H1 (cell line): ENCODE results near the gene SPATA7. TPM values are rescaled to one million over a fixed set of nuclear protein-coding genes. Genes with fewer than 3 reads are reported as not detected.

Experiments used
- CTCF ChIA-PET: fragments of 300-600 bp; sonication (Branson Sonifier 250); formaldehyde crosslinking; loops from one replicate; lab custom pipeline; 2021; ENCODE audit not compliant: partially characterized antibody; lab: Charles Lee
- POLR2A ChIA-PET: fragments of 300-600 bp; sonication (Branson Sonifier 250); formaldehyde crosslinking; loops from one replicate; lab custom pipeline; 2021; ENCODE audit warnings: inconsistent platforms; ENCODE audit not compliant: partially characterized antibody; lab: Charles Lee
- DNase-seq, 2 experiments: peaks; one replicate each; pipeline versions ENCODE4 v3.0.0 to v3.0.0-alpha.2; 2010 to 2022; ENCODE audit warnings: low spot score in 2 of 2, low read depth in 1 of 2, mixed read lengths in 1 of 2
- FAIRE-seq: peaks from 2 replicates; lab custom pipeline; 2011; peaks lifted over from hg19 to GRCh38; lab: Jason Lieb, UNC
- H2AFZ ChIP-seq: 2 replicates; pipeline ENCODE4 v1.8.1; 2012; ENCODE audit warnings: low read length, inconsistent platforms
- H2AK5ac ChIP-seq: 2 replicates; pipeline ENCODE4 v1.6.1; 2013; ENCODE audit warnings: low read depth, low read length
- H2BK120ac ChIP-seq: replicated peaks from 2 replicates; pipeline ENCODE3; 2013; ENCODE audit warnings: low read depth, low read length, inconsistent platforms
- H2BK12ac ChIP-seq: 2 replicates; pipeline ENCODE4 v1.6.1; 2013; ENCODE audit warnings: low read depth, low read length
- H2BK15ac ChIP-seq: 2 replicates; pipeline ENCODE4 v1.6.1; 2013; ENCODE audit warnings: low read length
- H2BK20ac ChIP-seq: 2 replicates; pipeline ENCODE4 v1.6.1; 2013; ENCODE audit warnings: low read length
- H2BK5ac ChIP-seq: 2 replicates; pipeline ENCODE4 v1.6.1; 2013; ENCODE audit warnings: low read depth, low read length
- H3K14ac ChIP-seq: 2 replicates; pipeline ENCODE4 v1.6.1; 2013; ENCODE audit warnings: inconsistent platforms; ENCODE audit not compliant: insufficient read length
- H3K18ac ChIP-seq: 2 replicates; pipeline ENCODE4 v1.6.1; 2013; ENCODE audit warnings: low read length; ENCODE audit errors: extremely low read depth
- H3K23ac ChIP-seq: 2 replicates; pipeline ENCODE4 v1.6.1; 2013; ENCODE audit warnings: inconsistent platforms; ENCODE audit not compliant: insufficient read length
- H3K23me2 ChIP-seq: 2 replicates; pipeline ENCODE4 v1.6.1; 2013; ENCODE audit warnings: low read depth, low read length
- H3K27ac ChIP-seq: 2 replicates; pipeline ENCODE4 v1.6.1; 2011; ENCODE audit warnings: low read depth, low read length, inconsistent platforms
- H3K27me3 ChIP-seq, 4 experiments: replicated peaks in 1 of 4; 1 replicate in 1 of 4; 2 replicates in 3 of 4; pipeline versions ENCODE4 v1.6.1 to v1.8.1; 2011 to 2013; ENCODE audit warnings: low read length in 3 of 4, mild to moderate bottlenecking in 3 of 4, inconsistent platforms in 2 of 4, mixed read lengths in 2 of 4, moderate library complexity in 1 of 4; ENCODE audit not compliant: control insufficient read depth in 3 of 4, insufficient read depth in 3 of 4; ENCODE audit errors: extremely low read depth in 1 of 4
- H3K36me3 ChIP-seq, 4 experiments: 2 replicates each; pipeline versions ENCODE4 v1.6.1 to v1.8.1; 2011 to 2013; ENCODE audit warnings: mild to moderate bottlenecking in 4 of 4, low read length in 3 of 4, moderate library complexity in 2 of 4, control low read depth in 1 of 4, inconsistent platforms in 1 of 4; ENCODE audit not compliant: insufficient read depth in 4 of 4, control insufficient read depth in 2 of 4
- H3K4ac ChIP-seq: replicated peaks from 2 replicates; pipeline ENCODE3; 2013; ENCODE audit warnings: low read length, low read depth, mixed read lengths, inconsistent platforms; ENCODE audit not compliant: insufficient read length
- H3K4me1 ChIP-seq, 4 experiments: replicated peaks in 1 of 4; 1 replicate in 1 of 4; 2 replicates in 3 of 4; pipeline versions ENCODE4 v1.6.1 to v1.8.1; 2011 to 2013; ENCODE audit warnings: low read length in 3 of 4, inconsistent platforms in 2 of 4, mixed read lengths in 1 of 4; ENCODE audit not compliant: insufficient read depth in 4 of 4, control insufficient read depth in 3 of 4
- H3K4me2 ChIP-seq, 2 experiments: 2 replicates each; pipeline versions ENCODE4 v1.6.1 to v1.8.1; 2011 to 2013; ENCODE audit warnings: low read depth in 2 of 2, low read length in 2 of 2, control low read depth in 1 of 2, inconsistent platforms in 1 of 2, mild to moderate bottlenecking in 1 of 2; ENCODE audit not compliant: insufficient read depth in 1 of 2
- H3K4me3 ChIP-seq, 4 experiments: fragments of 200-600, 300-600 bp in 1 of 4; sonication (generic), shearing (Covaris generic), sonication (Bioruptor Twin) in 1 of 4; 2 replicates each; pipeline versions ENCODE4 v1.5.1 to v1.8.1; 2011 to 2016; ENCODE audit warnings: low read length in 4 of 4, low read depth in 3 of 4, control low read depth in 2 of 4, inconsistent platforms in 2 of 4, mild to moderate bottlenecking in 2 of 4, mixed read lengths in 1 of 4, moderate library complexity in 1 of 4; ENCODE audit not compliant: insufficient read depth in 2 of 4; ENCODE audit errors: extremely low read depth in 1 of 4
- H3K56ac ChIP-seq: replicated peaks from 2 replicates; pipeline ENCODE3; 2013; ENCODE audit warnings: low read depth, mild to moderate bottlenecking, mixed read lengths, low read length, inconsistent platforms; ENCODE audit not compliant: insufficient read length
- H3K79me1 ChIP-seq: 2 replicates; pipeline ENCODE4 v1.6.1; 2013; ENCODE audit warnings: low read depth, low read length, control low read depth
- H3K79me2 ChIP-seq, 2 experiments: 2 replicates each; pipeline versions ENCODE4 v1.6.1 to v1.8.1; 2012 to 2013; ENCODE audit warnings: low read length in 2 of 2, mild to moderate bottlenecking in 2 of 2, inconsistent platforms in 1 of 2; ENCODE audit not compliant: insufficient read depth in 2 of 2, control insufficient read depth in 1 of 2
- H3K9ac ChIP-seq, 4 experiments: replicated peaks in 1 of 4; 1 replicate in 1 of 4; 2 replicates in 3 of 4; pipeline versions ENCODE4 v1.6.1 to v1.8.1; 2011 to 2013; ENCODE audit warnings: low read depth in 3 of 4, low read length in 3 of 4, control low read depth in 2 of 4, mild to moderate bottlenecking in 2 of 4, moderate library complexity in 2 of 4, inconsistent platforms in 1 of 4; ENCODE audit errors: extremely low read depth in 1 of 4
- H3K9me3 ChIP-seq, 2 experiments: 2 replicates each; pipeline versions ENCODE4 v1.6.1 to v1.8.1; 2012 to 2013; ENCODE audit warnings: mild to moderate bottlenecking in 2 of 2, moderate library complexity in 2 of 2, control low read depth in 1 of 2, inconsistent platforms in 1 of 2, low read depth in 1 of 2, low read length in 1 of 2, mixed read lengths in 1 of 2; ENCODE audit not compliant: insufficient read depth in 2 of 2
- H4K20me1 ChIP-seq, 2 experiments: replicated peaks in 1 of 2; 2 replicates each; pipeline versions ENCODE3 to v1.8.1; 2011 to 2013; ENCODE audit warnings: inconsistent platforms in 2 of 2, low read length in 2 of 2, mild to moderate bottlenecking in 1 of 2; ENCODE audit not compliant: insufficient read depth in 2 of 2, control insufficient read depth in 1 of 2
- H4K5ac ChIP-seq: 2 replicates; pipeline ENCODE4 v1.6.1; 2013; ENCODE audit warnings: low read length, low read depth, mixed read lengths, inconsistent platforms; ENCODE audit not compliant: insufficient read length
- H4K8ac ChIP-seq: 2 replicates; pipeline ENCODE4 v1.8.0; 2013; ENCODE audit warnings: mild to moderate bottlenecking, moderate library complexity, low read length, inconsistent platforms; ENCODE audit not compliant: insufficient read depth; ENCODE audit errors: extremely low read depth
- H4K91ac ChIP-seq: replicated peaks from 2 replicates; pipeline ENCODE3; 2013; ENCODE audit warnings: low read length, mixed read lengths, inconsistent platforms; ENCODE audit not compliant: insufficient read length
- EGR1 ChIP-seq: IDR thresholded peaks from 2 replicates; pipeline ENCODE4 v1.6.1; 2011; ENCODE audit warnings: low read depth, low read length, borderline replicate concordance
- WGBS, 2 experiments: shearing (Covaris generic) in 1 of 2; methylation state at CpG; one replicate each; pipeline versions ENCODE4 v1.1.6 to v1.1.7; 2013 to 2015; ENCODE audit warnings: low lambda C conversion rate in 2 of 2, mixed read lengths in 2 of 2, inconsistent platforms in 1 of 2, low coverage in 1 of 2, missing lambda C conversion rate in 1 of 2; ENCODE audit not compliant: insufficient replicate concordance in 2 of 2, insufficient coverage in 1 of 2, insufficient read length in 1 of 2; ENCODE audit errors: extremely low coverage in 1 of 2, missing lambda C conversion rate in 1 of 2; 5-methylcytosine and 5-hydroxymethylcytosine counted together
- polyA plus RNA-seq, 7 experiments: library from polyadenylated mRNA; depleted of rRNA in 3 of 7; stranded (reverse) in 5 of 7; unstranded in 2 of 7; fragments of >200 nt in 5 of 7; fragments of 200-250 nt in 2 of 7; gene quantifications; 1 replicate in 5 of 7; 2 replicates in 1 of 7; 4 replicates in 1 of 7; pipeline versions ENCODE4 v1.2.1 to v1.2.3, GENCODE V29; 2011 to 2013; ENCODE audit warnings: missing spikeins in 2 of 7, mixed read lengths in 2 of 7
- total RNA-seq: library from RNA; stranded (reverse); fragmentation: NEBNext Ultra II Directional; extraction: Animal tissue kit (Norgen Biotek cat#: 25700); gene quantifications from 2 replicates; pipeline ENCODE4 v1.2.1, GENCODE V29; 2021
- TF ChIP-seq, protein P1 (sequence below): IDR thresholded peaks from 2 replicates; pipeline ENCODE4 v1.6.1; 2012; ENCODE audit warnings: inconsistent platforms

Gene SPATA7
- total and polyA plus RNA-seq, 2 of the 8 experiments (the other 6 are each of a cell fraction or from before 2014, with no cell fraction given), result 3.8 to 6.7 TPM

DNA sequence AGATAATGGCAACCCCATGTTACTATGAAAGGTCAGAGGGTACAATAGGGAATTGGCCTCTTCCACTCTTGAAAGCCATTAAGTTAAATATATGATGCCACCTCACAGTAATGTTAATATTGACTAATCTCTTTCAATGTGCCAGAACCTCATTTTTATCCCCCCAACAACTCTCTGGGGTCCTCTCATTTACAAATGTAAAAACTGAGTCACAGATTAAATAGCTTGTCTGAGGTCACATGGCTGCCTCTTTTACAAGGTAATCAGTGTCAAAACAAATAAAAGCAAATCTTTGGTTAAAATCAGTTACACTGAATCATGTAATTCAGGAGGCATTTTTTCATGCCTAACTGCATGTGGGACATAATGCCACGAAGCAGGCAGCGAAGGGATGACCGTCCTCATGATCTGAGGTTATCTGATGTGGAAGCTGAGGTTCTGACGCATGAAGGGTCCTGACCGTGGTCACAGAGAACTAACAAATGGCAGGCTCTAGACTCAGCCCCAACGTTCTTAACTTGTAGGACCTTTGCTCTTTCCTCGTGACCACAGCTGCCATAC lies 90.8 kb downstream of the SPATA7 start:
- no peak overlapping the region for H3K56ac ChIP-seq
- no peaks in the 10 kb centered on the region for H3K27me3 ChIP-seq
- H3K79me1 ChIP-seq, result no peaks in the 10 kb centered on the region
- no peak overlapping the region for H3K4me2 ChIP-seq
- H2BK20ac ChIP-seq, result no peak overlapping the region
- H4K5ac ChIP-seq, result no peak overlapping the region
- H2AFZ ChIP-seq, result no peak overlapping the region
- H3K4me1 ChIP-seq, result no peaks in the 10 kb centered on the region
- 0 out of 4 replicates have a peak, but pooled peaks cover 0 to 2% of the 10 kb centered on the region in 2 experiments for H3K79me2 ChIP-seq
- H3K27ac ChIP-seq, result no peak overlapping the region
- H4K20me1 ChIP-seq, result no peaks in the 10 kb centered on the region
- no peak overlapping the region for H3K9ac ChIP-seq
- H3K23me2 ChIP-seq, result no peaks in the 10 kb centered on the region
- H2BK15ac ChIP-seq, result no peak overlapping the region
- peaks cover 2 to 32% (median 14%) of the 10 kb centered on the region in 4 experiments; a peak in 7 of 8 replicates for H3K36me3 ChIP-seq
- H4K8ac ChIP-seq, result no peak overlapping the region; the same call in 1 of the 2 replicates
- H3K23ac ChIP-seq, result no peak overlapping the region
- H3K4me3 ChIP-seq, result no peak overlapping the region
- H3K9me3 ChIP-seq, result no peaks in the 10 kb centered on the region
- POLR2A ChIA-PET, result no interaction called here
- no peak overlapping the region for H2BK5ac ChIP-seq
- H3K18ac ChIP-seq, result no peak overlapping the region
- CTCF ChIA-PET, result interaction anchor here (1.0 to 2.0 kb wide), 3 partner anchors 12 to 287 kb away, joined by 3 to 13 read pairs (median 3); no protein-coding TSS in a partner anchor
- no peak for DNase-seq
- 88% methylated on average over 7 of the region's 7 CpGs; no CpG with 5 or more reads in 1 of the 2 experiments for WGBS, 2 experiments
- H2BK120ac ChIP-seq, result no peak overlapping the region
- no peak overlapping the region for H3K4ac ChIP-seq
- H3K14ac ChIP-seq, result no peak overlapping the region
- no peak overlapping the region for H4K91ac ChIP-seq
- no peak for FAIRE-seq
- no peak overlapping the region for H2AK5ac ChIP-seq
- H2BK12ac ChIP-seq, result no peak overlapping the region
- TF ChIP-seq EGR1, result no peak
- TF ChIP-seq, protein P1, sequence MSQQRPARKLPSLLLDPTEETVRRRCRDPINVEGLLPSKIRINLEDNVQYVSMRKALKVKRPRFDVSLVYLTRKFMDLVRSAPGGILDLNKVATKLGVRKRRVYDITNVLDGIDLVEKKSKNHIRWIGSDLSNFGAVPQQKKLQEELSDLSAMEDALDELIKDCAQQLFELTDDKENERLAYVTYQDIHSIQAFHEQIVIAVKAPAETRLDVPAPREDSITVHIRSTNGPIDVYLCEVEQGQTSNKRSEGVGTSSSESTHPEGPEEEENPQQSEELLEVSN, result no peak
